ENCODE measurements around the gene LUZP2. TPM values are rescaled to one million over a fixed set of nuclear protein-coding genes. Genes with fewer than 3 reads are reported as not detected.

LUZP2 gene
- total and polyA plus RNA-seq, 9 of the 15 experiments (the other 6 are each of a cell fraction or from before 2014, with no cell fraction given): not detected

DNA sequence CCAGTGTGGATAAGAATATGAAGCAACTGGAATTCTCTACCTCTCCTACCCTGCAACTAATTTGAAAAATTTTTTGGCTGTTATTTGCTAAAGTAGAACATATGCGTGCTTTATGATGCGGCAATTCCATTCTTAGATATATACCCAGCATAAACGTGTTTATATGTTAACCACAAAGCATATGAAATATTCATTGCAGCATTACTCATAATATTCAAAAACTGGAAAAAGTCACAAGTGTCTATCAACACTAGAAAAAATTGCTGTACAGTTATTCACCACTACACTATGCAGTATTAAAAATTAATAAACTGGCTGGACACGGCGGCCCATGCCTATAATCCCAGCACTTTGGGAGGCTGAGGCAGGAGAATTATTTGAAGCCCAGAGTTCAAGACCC, 226.4 kb downstream of the LUZP2 start:
- no peak overlapping the region for H3K4me2 ChIP-seq (ENCODE audit: insufficient read depth, low read length)
- H3K4me1 ChIP-seq (replicated peaks in 1 of 2; ENCODE audit: control insufficient read depth in 2 of 2, insufficient read depth in 2 of 2, low read length in 2 of 2): no peaks in the 10 kb centered on the region
- 5% methylated on average over 5 of the region's 5 CpGs for WGBS (ENCODE audit: insufficient coverage, low coverage, missing lambda C conversion rate)
- no peak overlapping the region for H3K4me3 ChIP-seq
- no TSS peak for BruUV-seq (replicated peaks)
- H3K9ac ChIP-seq (ENCODE audit: insufficient read depth in 1 of 2, low read depth in 2 of 2, low read length in 2 of 2): no peak overlapping the region
- no peak for DNase-seq (ENCODE audit: extremely low read depth in 1 of 4, low spot score in 3 of 4)
- H4K20me1 ChIP-seq (replicated peaks; ENCODE audit: control insufficient read depth, insufficient read depth, low read length): no peaks in the 10 kb centered on the region
- no peaks in the 10 kb centered on the region for H3K9me1 ChIP-seq (ENCODE audit: control insufficient read depth, insufficient read depth, low read length)
- no peaks in the 10 kb centered on the region for H3K9me3 ChIP-seq (replicated peaks; ENCODE audit: control insufficient read depth, insufficient read depth, low read depth, low read length)
- intact Hi-C loops (cut with micrococcal nuclease) (no loop called here), in situ Hi-C loops (cut with MboI) (no loop called here)
- ChIA-PET CTCF (ENCODE audit: low intra/inter-chr PET ratio) (no interaction called here), POLR2A (no interaction called here)
- H3K27ac ChIP-seq (ENCODE audit: extremely low read depth, low read depth, low read length): no peak overlapping the region
- no peaks in the 10 kb centered on the region for H3K79me2 ChIP-seq (ENCODE audit: control insufficient read depth, insufficient read depth, low read length)
- H3K36me3 ChIP-seq (ENCODE audit: control insufficient read depth, insufficient read depth, low read length): no peaks in the 10 kb centered on the region
- ATAC-seq: no peak
- FAIRE-seq: no peak
- TF ChIP-seq HDAC6 (IDR thresholded peaks at IDR 0.05; ENCODE audit: low read depth, low read length): no peak
- no peak for TF ChIP-seq ZNF324 (CRISPR knock-in tag; IDR thresholded peaks at IDR 0.05)
- no peak for TF ChIP-seq GTF2A2 (tag; IDR thresholded peaks at IDR 0.05)
- TF ChIP-seq ARID3B (CRISPR knock-in tag; IDR thresholded peaks at IDR 0.05; ENCODE audit: borderline replicate concordance): no peak
- no peak overlapping the region for H2AFZ ChIP-seq (ENCODE audit: low read depth, low read length)
- H3K27me3 ChIP-seq (ENCODE audit: control insufficient read depth in 2 of 2, insufficient read depth in 2 of 2, low read length in 2 of 2): no peaks in the 10 kb centered on the region

DNA sequence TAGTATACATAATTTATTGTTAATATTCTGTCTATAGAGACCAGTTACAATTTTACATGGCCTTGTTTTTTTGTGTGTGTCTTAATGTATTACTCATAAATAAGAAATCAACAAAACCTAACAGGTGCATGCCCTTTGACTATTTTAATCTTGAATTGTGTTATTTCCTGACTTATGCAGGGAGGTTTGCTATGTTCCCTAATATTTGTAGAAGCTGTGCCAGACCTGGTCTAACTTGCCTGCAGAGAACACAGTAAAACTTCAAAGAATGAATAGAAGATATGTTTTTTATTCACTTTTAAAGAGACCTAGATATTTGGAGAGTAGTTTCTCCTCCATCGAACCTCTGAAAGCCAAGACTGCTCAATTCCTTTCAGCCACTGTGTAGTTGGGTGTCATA, 234.7 kb downstream of the LUZP2 start:
- H3K9me1 ChIP-seq (ENCODE audit: control insufficient read depth, insufficient read depth, low read length): no peaks in the 10 kb centered on the region
- intact Hi-C loops (cut with micrococcal nuclease): no loop called here
- H3K9ac ChIP-seq (ENCODE audit: insufficient read depth in 1 of 2, low read depth in 2 of 2, low read length in 2 of 2): no peak overlapping the region
- H4K20me1 ChIP-seq (replicated peaks; ENCODE audit: control insufficient read depth, insufficient read depth, low read length): no peaks in the 10 kb centered on the region
- ATAC-seq: no peak
- no peak overlapping the region for H3K27ac ChIP-seq (ENCODE audit: extremely low read depth, low read depth, low read length)
- no peak overlapping the region for H3K4me2 ChIP-seq (ENCODE audit: insufficient read depth, low read length)
- H3K9me3 ChIP-seq (replicated peaks; ENCODE audit: control insufficient read depth, insufficient read depth, low read depth, low read length): no peaks in the 10 kb centered on the region
- no peaks in the 10 kb centered on the region for H3K27me3 ChIP-seq (ENCODE audit: control insufficient read depth in 2 of 2, insufficient read depth in 2 of 2, low read length in 2 of 2)
- WGBS (ENCODE audit: insufficient coverage, low coverage, missing lambda C conversion rate): 13% methylated on average over 1 of the region's 1 CpG
- H3K36me3 ChIP-seq (ENCODE audit: control insufficient read depth, insufficient read depth, low read length): no peaks in the 10 kb centered on the region
- no peak for FAIRE-seq
- H2AFZ ChIP-seq (ENCODE audit: low read depth, low read length): no peak overlapping the region
- no peaks in the 10 kb centered on the region for H3K4me1 ChIP-seq (replicated peaks in 1 of 2; ENCODE audit: control insufficient read depth in 2 of 2, insufficient read depth in 2 of 2, low read length in 2 of 2)
- in situ Hi-C loops (cut with MboI): no loop called here
- H3K79me2 ChIP-seq (ENCODE audit: control insufficient read depth, insufficient read depth, low read length): no peaks in the 10 kb centered on the region
- CTCF ChIA-PET (ENCODE audit: low intra/inter-chr PET ratio): no interaction called here
- BruUV-seq (replicated peaks): no TSS peak
- no peak overlapping the region for H3K4me3 ChIP-seq
- no peak for DNase-seq (ENCODE audit: extremely low read depth in 1 of 4, low spot score in 3 of 4)
- POLR2A ChIA-PET: no interaction called here
- TF ChIP-seq TOE1 (IDR thresholded peaks at IDR 0.05; ENCODE audit: borderline replicate concordance) (no peak), TOE1 (CRISPR knock-in tag; IDR thresholded peaks at IDR 0.05; ENCODE audit: borderline replicate concordance, low read depth) (no peak), ZNF583 (CRISPR knock-in tag; IDR thresholded peaks at IDR 0.05) (no peak), ETV6 (IDR thresholded peaks at IDR 0.05; ENCODE audit: borderline replicate concordance in 1 of 2, low read depth in 2 of 2, low read length in 1 of 2) (no peak), ETV6 (CRISPR knock-in tag; IDR thresholded peaks at IDR 0.05; ENCODE audit: borderline replicate concordance) (no peak), THRAP3 (IDR thresholded peaks at IDR 0.05; ENCODE audit: borderline replicate concordance) (no peak), ESRRA (IDR thresholded peaks at IDR 0.05; ENCODE audit: borderline replicate concordance, low read depth) (no peak), MTA2 (IDR thresholded peaks at IDR 0.05; ENCODE audit: low read depth) (no peak), SPI1 (IDR thresholded peaks at IDR 0.05; ENCODE audit: borderline replicate concordance, low read depth, low read length) (no peak), HINFP (tag; conservative IDR thresholded peaks at IDR 0.05; ENCODE audit: low read depth) (no peak)
